GM19351 (cell line): ENCODE data around the gene PDLIM5.
A peak's percentile ranks its signal among the peaks of the same experiment; 100 is the strongest.
"Not testable (repeated sequence)": the region's sequence is repeated elsewhere in the genome, so short reads cannot be mapped to it uniquely, and the experiment has no call there.

ENCODE experiments used
- ATAC-seq: cut with Tn5 transposase; IDR thresholded peaks from one replicate; pipeline ENCODE4 v1.9.1; 2021; ENCODE audit warnings: mild to moderate bottlenecking, moderate library complexity; ENCODE audit not compliant: unreplicated experiment

The PDLIM5 gene

GRCh38 chr4:94551643-94552564 lies 100.2 kb downstream of the PDLIM5 start:
- no peak for ATAC-seq

DNA sequence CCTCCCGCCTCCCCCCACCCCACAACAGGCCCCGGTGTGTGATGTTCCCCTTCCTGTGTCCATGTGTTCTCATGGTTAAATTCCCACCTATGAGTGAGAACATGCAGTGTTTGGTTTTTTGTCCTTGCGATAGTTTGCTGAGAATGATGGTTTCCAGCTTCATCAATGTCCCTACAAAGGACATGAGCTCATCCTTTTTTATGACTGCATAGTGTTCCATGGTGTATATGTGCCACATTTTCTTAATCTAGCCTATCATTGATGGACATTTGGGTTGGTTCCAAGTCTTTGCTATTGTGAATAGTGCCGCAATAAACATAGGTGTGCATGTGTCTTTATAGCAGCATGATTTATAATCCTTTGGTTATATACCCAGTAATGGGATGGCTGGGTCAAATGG lies 104.3 kb downstream of the PDLIM5 start:
- ATAC-seq, result not testable (repeated sequence)

DNA sequence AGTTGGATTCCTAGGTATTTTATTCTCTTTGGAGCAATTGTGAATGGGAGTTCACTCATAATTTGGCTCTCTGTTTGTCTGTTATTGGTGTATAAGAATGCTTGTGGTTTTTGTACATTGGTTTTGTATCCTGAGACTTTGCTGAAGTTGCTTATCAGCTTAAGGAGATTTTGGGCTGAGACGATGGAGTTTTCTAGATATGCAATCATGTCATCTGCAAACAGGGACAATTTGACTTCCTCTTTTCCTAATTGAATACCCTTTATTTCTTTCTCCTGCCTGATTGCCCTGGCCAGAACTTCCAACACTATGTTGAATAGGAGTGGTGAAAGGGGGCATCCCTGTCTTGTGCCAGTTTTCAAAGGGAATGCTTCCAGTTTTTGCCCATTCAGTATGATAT lies 105.9 kb downstream of the PDLIM5 start:
- not testable (repeated sequence) for ATAC-seq

- ATAC-seq, result no peak
Observed at GRCh38 chr4:94558392-94558904, 106.7 kb downstream of the PDLIM5 start.

DNA sequence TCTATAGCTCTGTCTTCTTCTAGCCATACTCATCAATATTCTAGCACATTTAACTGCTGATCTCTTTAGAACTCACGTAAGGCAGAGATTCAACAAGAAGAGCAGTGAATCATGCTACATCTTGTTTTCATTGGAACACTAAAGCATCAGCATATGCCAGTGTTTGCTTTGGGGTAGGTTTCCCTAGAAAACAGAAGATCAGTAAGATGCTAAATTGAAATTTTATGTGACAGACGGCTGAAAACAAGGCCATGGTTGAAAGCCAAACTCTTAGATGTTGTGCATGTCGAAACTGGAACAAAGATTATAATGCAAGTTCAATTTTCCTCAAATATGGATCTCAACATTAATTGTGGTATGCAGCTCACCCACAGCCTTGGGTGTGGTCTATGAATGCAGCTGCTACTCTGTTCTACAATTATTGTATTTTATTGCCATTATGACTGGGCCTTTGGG lies 107.6 kb downstream of the PDLIM5 start:
- ATAC-seq, result no peak

GRCh38 chr4:94561249-94562024 lies 109.7 kb downstream of the PDLIM5 start:
- no peak for ATAC-seq

DNA sequence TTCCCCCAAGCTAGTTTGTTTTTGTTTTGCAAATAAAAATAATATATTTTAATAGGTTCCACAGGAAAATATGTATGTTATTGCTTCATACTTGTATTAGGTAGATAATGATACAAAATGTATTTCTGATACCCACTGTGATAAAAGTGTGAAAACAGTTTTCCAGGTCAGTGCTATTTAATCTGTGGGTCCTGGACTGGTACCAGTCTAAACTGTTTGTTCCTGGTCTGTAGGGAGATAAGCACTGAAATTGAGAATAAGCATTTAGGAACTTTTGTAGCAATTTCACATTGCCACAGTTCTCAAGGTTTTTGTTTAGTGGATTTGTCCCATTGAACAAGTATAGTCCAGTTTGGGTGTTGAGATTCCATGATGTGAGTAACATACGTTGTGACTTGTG lies 110.5 kb downstream of the PDLIM5 start:
- no peak for ATAC-seq

GRCh38 chr4:94564252-94564651 lies 112.5 kb downstream of the PDLIM5 start:
- ATAC-seq, result no peak

DNA sequence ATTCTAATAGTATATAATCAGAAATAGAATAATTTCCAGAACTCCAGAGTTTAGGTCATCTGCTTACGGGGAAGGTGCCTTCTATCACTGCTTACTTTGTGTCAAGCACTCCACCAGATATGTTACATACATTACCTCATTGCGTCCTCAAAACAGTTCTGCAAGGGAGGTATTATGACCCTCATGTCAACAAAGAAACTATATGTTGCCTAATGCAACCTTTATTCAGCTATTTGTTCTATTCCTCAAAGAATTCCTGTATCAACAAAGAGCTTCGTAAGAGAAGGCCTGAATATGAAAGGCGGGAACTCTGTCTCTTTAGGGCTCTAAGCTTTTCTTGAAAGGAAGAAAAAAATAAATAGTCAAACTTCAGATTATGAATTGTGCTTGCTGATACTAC lies 114.7 kb downstream of the PDLIM5 start:
- ATAC-seq, result no peak

DNA sequence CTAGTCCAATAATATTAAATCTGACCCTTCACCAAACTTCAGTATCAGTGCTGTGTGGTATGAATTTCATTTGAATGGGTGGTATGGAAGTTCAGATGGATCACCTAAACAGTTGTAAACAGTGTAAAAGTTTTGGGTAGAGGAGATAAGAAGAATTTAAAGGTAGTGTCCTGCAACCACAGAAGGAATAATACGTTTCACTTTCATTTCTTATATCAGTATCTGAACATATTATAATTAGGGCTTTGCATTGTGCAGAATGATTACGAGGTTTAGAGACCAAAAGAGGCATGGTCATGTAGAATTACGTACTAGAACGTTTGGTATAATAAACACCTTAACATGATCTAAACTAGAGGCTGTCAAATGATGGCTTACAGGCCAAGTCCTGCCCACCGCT lies 116.1 kb downstream of the PDLIM5 start:
- ATAC-seq, result peak; percentile 78

DNA sequence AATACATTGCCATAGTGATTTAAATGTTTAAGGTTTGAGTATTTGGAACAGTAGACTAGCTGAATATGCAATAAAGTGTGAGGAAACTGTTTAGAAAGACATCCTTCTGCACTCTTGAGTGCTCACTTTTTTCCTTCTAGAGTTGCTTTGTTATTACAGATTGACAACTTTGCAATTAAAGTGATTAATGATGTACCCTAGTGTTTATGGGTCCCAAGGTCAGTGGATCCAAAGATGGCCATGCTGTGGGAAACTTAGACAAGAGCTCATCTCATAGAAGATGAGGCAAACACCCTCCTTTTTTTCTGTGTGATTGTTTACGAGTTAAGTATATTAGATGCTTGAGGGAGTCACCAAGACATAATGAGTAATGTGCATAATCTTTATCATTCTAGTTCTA lies 118.8 kb downstream of the PDLIM5 start:
- no peak for ATAC-seq

GRCh38 chr4:94571298-94571697 lies 119.6 kb downstream of the PDLIM5 start:
- ATAC-seq, result no peak

GRCh38 chr4:94571715-94572114 lies 120.0 kb downstream of the PDLIM5 start:
- no peak for ATAC-seq

- no peak for ATAC-seq
Observed at GRCh38 chr4:94574050-94574449, 122.3 kb downstream of the PDLIM5 start.

GRCh38 chr4:94574616-94575015 lies 122.9 kb downstream of the PDLIM5 start:
- ATAC-seq, result no peak

GRCh38 chr4:94575652-94576051 lies 123.9 kb downstream of the PDLIM5 start:
- ATAC-seq, result no peak

- ATAC-seq, result no peak
Observed at GRCh38 chr4:94576210-94576609, 124.5 kb downstream of the PDLIM5 start.

GRCh38 chr4:94577136-94577535 lies 125.4 kb downstream of the PDLIM5 start:
- no peak for ATAC-seq

GRCh38 chr4:94578195-94578594 lies 126.5 kb downstream of the PDLIM5 start:
- ATAC-seq, result no peak

DNA sequence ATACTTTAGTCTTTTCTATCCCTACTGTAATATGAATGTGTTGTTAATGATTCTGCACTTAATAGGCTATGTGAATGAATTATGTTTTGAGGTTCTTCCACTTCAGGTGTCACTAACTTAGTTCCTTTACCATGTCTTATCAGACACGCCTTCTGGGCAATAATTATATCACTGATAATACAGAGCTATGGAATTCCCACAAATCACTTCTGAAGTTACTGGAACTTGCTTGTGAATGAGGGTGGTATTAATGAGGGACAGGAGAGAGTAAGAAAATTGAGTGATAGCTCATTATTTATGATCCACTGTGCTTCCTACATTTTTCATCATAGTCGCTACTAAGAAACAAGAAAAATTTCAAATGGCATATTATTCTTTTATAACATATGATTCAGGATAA lies 130.0 kb downstream of the PDLIM5 start:
- no peak for ATAC-seq

DNA sequence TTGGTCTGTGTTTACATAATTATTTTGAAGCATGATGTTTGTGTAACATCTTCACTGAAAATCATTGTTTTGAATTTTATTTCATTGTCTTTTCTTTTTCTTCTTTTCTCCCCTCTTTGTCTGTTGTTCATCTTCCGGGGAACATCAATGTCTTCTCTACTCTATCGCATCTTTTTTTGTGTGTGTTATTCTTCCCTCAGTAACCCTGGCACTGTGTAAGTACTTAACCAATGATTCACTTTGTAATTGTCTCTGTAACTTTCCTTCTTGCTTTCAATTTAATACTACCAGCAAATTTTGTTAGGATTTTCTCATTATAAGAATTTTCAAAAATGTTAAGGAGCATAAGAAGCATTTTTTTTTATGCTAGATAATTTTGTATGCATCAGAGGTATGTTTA lies 130.8 kb downstream of the PDLIM5 start:
- no peak for ATAC-seq
